SH-SY5Y (cell line): ENCODE results near the gene LCE1D.

ENCODE experiments used
- GATA2 ChIP-seq: IDR thresholded peaks from 2 replicates; pipeline ENCODE4 v1.6.1; 2011; ENCODE audit warnings: mild to moderate bottlenecking, low read depth, low read length
- GATA3 ChIP-seq: IDR thresholded peaks from 2 replicates; pipeline ENCODE4 v1.6.1; 2011; ENCODE audit warnings: low read depth, mild to moderate bottlenecking, low read length, moderate library complexity

GRCh38 chr1:152753586-152753985 is 42.9 kb upstream of the LCE1D start:
- TF ChIP-seq GATA3 (no peak), GATA2 (no peak)
